Astrocyte of the cerebellum (primary cell): ENCODE data around the gene SYT9.

Experiments used
- DNase-seq: peaks from one replicate; pipeline ENCODE4 v3.0.0-alpha.2; 2011; ENCODE audit warnings: low read depth
- H3K4me3 ChIP-seq: 2 replicates; pipeline ENCODE4 v1.5.1; 2011; ENCODE audit warnings: mild to moderate bottlenecking, low read depth, low read length, moderate library complexity
- in situ Hi-C: cut with HindIII; loops from 2 replicates; pipeline ENCODE4 v1.10.0; 2017; ENCODE audit warnings: low sequenced_read_pairs
- TF ChIP-seq, protein P1 (sequence below): IDR thresholded peaks from 2 replicates; pipeline ENCODE4 v1.5.1; 2012; ENCODE audit warnings: low read length, low read depth, moderate library complexity, mild to moderate bottlenecking; ENCODE audit errors: missing control alignments

SYT9 gene

DNA sequence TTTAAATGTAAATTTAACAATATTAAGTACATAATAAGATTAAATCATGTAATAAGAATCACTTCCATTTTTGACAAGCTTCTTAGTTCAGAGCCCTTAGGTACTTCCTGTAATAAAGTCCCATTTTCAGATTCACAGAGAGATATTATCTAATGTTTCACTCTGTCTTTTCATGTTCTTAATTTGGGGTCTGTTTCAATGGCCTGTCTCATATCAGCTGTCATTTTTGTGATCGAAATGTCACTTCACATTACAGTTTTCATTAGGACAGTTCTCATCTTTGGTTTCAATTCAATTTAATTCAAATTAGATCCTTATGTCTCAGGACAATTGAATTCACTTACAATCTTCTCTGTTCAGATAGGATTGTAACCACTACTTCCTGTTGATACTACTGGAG is 211.0 kb downstream of the SYT9 start:
- H3K4me3 ChIP-seq: no peak overlapping the region
- in situ Hi-C loops: no loop called here
- TF ChIP-seq, protein P1, sequence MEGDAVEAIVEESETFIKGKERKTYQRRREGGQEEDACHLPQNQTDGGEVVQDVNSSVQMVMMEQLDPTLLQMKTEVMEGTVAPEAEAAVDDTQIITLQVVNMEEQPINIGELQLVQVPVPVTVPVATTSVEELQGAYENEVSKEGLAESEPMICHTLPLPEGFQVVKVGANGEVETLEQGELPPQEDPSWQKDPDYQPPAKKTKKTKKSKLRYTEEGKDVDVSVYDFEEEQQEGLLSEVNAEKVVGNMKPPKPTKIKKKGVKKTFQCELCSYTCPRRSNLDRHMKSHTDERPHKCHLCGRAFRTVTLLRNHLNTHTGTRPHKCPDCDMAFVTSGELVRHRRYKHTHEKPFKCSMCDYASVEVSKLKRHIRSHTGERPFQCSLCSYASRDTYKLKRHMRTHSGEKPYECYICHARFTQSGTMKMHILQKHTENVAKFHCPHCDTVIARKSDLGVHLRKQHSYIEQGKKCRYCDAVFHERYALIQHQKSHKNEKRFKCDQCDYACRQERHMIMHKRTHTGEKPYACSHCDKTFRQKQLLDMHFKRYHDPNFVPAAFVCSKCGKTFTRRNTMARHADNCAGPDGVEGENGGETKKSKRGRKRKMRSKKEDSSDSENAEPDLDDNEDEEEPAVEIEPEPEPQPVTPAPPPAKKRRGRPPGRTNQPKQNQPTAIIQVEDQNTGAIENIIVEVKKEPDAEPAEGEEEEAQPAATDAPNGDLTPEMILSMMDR: no peak
- no peak for DNase-seq

DNA sequence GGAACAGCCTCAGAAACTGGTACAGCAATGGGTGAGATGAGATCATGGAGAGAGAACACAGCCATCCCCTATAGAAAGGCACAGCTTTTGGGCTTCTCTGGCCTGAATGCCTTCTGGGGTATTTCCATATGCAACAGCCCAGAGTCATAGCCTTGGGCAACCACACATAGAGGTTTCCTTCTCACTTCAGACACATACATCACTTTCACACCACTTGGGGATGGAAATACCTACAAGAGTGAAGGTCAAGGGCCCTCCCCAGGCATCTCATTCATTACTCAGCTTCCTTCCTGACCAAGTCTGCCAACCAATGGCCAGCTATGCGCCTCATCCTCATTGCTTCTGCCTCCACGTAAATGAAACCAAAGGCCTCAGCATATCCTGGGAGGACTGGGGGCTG is 215.9 kb downstream of the SYT9 start:
- no peak for DNase-seq
- in situ Hi-C loops: no loop called here
- no peak overlapping the region for H3K4me3 ChIP-seq
- TF ChIP-seq, protein P1: no peak

DNA sequence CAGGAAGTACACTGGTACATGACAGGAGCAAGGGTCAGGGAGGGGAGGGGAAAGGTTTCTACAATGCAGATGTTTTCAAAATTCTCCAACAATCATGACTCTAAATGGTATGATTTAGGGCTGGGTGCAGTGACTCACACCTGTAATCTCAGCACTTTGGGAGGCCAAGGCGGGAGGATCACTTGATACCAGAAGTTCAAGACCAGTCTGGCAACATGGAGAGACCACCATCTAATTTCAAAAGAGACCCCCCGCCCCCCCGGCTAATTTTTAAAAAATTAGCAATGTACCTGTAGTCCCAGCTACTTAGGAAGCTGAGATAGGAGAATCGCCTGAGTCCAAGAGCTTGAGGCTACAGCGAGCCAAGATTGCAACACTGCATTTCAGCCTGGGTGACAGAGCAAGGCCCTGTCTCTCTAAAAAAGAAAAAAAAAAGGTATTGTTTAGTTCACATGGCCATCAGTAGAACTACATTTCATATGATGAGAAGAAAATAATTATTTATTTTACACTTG is 217.7 kb downstream of the SYT9 start:
- TF ChIP-seq, protein P1: no peak
- H3K4me3 ChIP-seq: no peak overlapping the region
- in situ Hi-C loops: no loop called here
- DNase-seq: no peak

DNA sequence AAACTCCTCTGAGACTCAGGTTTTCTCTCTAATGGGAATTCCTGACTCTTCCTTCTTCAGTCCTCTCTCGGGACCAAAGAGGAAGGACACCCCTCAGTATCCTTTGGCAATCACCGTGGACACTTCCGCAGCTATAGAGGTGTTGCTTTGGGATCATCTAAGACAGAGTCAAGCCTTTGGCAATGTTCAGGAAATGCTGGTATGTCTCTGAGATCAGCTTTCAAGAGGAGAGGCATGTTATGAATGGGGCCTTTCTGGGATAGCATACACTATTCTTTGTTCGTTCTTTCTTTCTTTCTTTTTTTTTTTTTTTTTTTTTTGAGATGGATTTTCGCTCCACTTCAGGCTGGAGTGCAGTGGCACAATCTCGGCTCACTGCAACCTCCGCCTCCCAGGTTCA is 219.4 kb downstream of the SYT9 start:
- H3K4me3 ChIP-seq: no peak overlapping the region
- in situ Hi-C loops: no loop called here
- TF ChIP-seq, protein P1: no peak
- DNase-seq: no peak

DNA sequence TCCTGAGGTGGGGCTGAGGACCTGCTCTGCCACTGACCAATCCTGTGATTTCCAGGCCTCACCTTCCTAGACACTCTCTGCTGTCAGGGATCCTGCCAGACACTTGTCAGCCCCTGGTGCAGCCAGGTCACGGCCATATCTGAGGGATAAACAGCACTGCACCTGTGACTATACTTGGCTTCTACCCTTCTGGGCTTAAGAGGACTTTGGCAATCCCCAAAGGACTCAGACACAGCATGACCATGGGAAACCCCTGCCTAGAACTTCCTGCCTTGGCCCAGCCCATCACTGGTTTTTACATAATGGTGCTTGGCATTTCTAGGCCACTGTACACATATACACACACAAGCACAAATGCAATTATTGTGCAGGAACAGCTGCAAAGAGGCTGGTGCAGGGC is 222.0 kb downstream of the SYT9 start:
- H3K4me3 ChIP-seq: no peak overlapping the region
- in situ Hi-C loops: no loop called here
- TF ChIP-seq, protein P1: no peak
- no peak for DNase-seq

DNA sequence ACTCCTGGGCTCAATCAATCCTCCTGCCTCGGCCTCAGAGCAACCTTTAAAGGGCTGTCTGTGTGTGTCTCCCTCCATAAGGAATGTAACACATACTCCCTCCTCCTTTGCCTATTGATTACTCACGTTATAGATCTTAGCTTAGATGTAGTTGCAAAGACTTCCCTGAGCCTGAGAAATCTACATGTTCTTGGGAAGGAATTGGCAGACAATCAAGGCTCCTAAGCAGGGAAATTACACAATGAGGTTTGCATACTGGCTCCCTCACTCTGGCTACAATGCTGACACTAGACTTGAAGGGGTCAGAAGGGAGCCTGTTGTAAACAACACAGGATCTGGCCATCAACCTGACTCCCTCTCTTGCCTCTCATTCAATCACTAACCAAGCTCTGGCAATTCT is 228.4 kb downstream of the SYT9 start:
- TF ChIP-seq, protein P1: no peak
- no peak for DNase-seq
- H3K4me3 ChIP-seq: no peak overlapping the region
- in situ Hi-C loops: no loop called here

DNA sequence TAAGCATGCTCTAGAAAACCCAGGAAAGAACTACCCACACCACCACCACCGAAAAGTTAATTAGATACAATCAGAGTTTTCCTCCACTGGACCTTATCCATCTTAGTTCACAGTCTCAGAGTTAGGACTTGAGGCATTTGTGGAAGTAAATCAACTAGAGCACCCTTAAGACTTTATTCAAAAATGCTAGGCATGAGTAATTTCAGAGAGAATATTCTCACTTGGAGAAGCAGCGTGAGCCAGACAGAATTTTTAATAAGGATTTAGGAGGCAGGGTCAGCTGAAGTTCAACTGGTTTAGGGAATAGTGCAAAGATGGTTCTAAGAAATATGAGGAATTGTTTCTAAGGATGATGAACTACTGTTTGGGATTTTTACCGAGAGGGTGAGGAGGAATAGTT is 232.4 kb downstream of the SYT9 start:
- H3K4me3 ChIP-seq: no peak overlapping the region
- TF ChIP-seq, protein P1: no peak
- DNase-seq: no peak
- in situ Hi-C loops: no loop called here
